Adrenal gland (tissue), 12 donors: ENCODE results near the gene TTLL12. TPM values are rescaled to one million over a fixed set of nuclear protein-coding genes. Genes with fewer than 3 reads are reported as not detected.
A peak's percentile ranks its signal among the peaks of the same experiment; 100 is the strongest.

ENCODE experiments used
- DNase-seq, 7 donors: peaks; one replicate each; pipeline ENCODE4 v3.0.0-alpha.2; 2019 to 2020
- H3K27ac ChIP-seq, 5 donors: fragments of 200-600 bp; sonication (generic) in 4 of 5; 1 replicate in 3 of 5; 2 replicates in 2 of 5; pipeline versions ENCODE4 v1.5.1 to v1.8.0; 2016 to 2020; ENCODE audit warnings: mild to moderate bottlenecking in 1 of 5
- H3K27me3 ChIP-seq: fragments of 200-600 bp; 2 replicates; pipeline ENCODE4 v1.8.0; 2021
- H3K36me3 ChIP-seq, 2 donors: fragments of 200-600 bp; replicated peaks in 1 of 2; 1 replicate in 1 of 2; 2 replicates in 1 of 2; pipeline versions ENCODE4 v1.5.1 to v1.8.0; 2018 to 2022
- H3K4me1 ChIP-seq, 2 donors: fragments of 200-600 bp; replicated peaks in 1 of 2; 1 replicate in 1 of 2; 2 replicates in 1 of 2; pipeline versions ENCODE4 v1.5.1 to v1.8.0; 2018 to 2021
- H3K4me3 ChIP-seq, 4 donors: fragments of 200-600 bp; sonication (generic) in 3 of 4; one replicate each; pipeline ENCODE4 v1.5.1; 2016 to 2018
- H3K9me3 ChIP-seq, 3 donors: fragments of 200-600 bp; sonication (generic) in 1 of 3; replicated peaks in 1 of 3; 1 replicate in 2 of 3; 2 replicates in 1 of 3; pipeline versions ENCODE4 v1.5.1 to v1.8.0; 2016 to 2021
- POLR2A ChIP-seq, 2 donors: fragments of 450-650 bp; IDR thresholded peaks; one replicate each; pipeline ENCODE4 v1.6.1; 2017; ENCODE audit warnings: antibody characterized with exemption in 2 of 2, mild to moderate bottlenecking in 2 of 2, moderate library complexity in 1 of 2
- WGBS, 4 donors: extraction: QIAGEN DNeasy Blood & Tissue Kit in 2 of 4; methylation state at CpG; one replicate each; pipeline versions ENCODE4 v1.1.5 to v1.1.7; 2013 to 2017; 5-methylcytosine and 5-hydroxymethylcytosine counted together
- intact Hi-C, 2 donors: fragments of 100-400 bp; cut with DNase I; formaldehyde crosslinking; loops; one replicate each; pipeline versions ENCODE4 v1.14.1 to v1.15.0; 2022 to 2023
- polyA plus RNA-seq, 3 donors: library from polyadenylated mRNA; stranded (reverse); fragments of 200-250 nt in 2 of 3; fragments of 350-450 nt in 1 of 3; fragmentation: Illumina TruSeq in 1 of 3; extraction: RNeasy Lipid Tissue Mini Kit (QIAGEN cat#74804) in 1 of 3; gene quantifications; one replicate each; pipeline ENCODE4 v1.2.3, GENCODE V29; 2013 to 2014
- total RNA-seq, 9 donors: library from RNA; depleted of rRNA in 4 of 9; stranded (reverse); fragments of >200 nt in 4 of 9; fragments of 120-200 nt in 1 of 9; fragmentation: NEBNext Ultra II Directional in 1 of 9; extraction: Animal tissue kit (Norgen Biotek cat#: 25700) in 1 of 9; gene quantifications; one replicate each; pipeline versions ENCODE4 v1.1.0 to v1.2.4, GENCODE V29; 2013 to 2023
- TF ChIP-seq, protein P1 (sequence below), 6 experiments: fragments of 450-650 bp in 4 of 6; fragments of 200-600 bp in 2 of 6; sonication (generic) in 1 of 6; IDR thresholded peaks; 1 replicate in 5 of 6; 2 replicates in 1 of 6; pipeline versions ENCODE4 v1.5.1 to v1.8.0; 2016 to 2021; ENCODE audit warnings: antibody characterized with exemption in 6 of 6, mild to moderate bottlenecking in 2 of 6, moderate library complexity in 1 of 6
- donor health status: healthy with polysubstance abuse.
- donor health status: Bipolar disorder and iron deficiency.
- donor health status: DM: yes; HTN: yes; CAD: no.
- donor health status: DM: no; HTN: no; CAD: no.
- donor health status: DM: no; HTN: no; CAD: no.
- donor health status: DM: yes; HTN: yes; CAD: no.

Gene TTLL12
- total and polyA plus RNA-seq, 12 donors = 22.6 to 85.2 (median 59.2) TPM

DNA sequence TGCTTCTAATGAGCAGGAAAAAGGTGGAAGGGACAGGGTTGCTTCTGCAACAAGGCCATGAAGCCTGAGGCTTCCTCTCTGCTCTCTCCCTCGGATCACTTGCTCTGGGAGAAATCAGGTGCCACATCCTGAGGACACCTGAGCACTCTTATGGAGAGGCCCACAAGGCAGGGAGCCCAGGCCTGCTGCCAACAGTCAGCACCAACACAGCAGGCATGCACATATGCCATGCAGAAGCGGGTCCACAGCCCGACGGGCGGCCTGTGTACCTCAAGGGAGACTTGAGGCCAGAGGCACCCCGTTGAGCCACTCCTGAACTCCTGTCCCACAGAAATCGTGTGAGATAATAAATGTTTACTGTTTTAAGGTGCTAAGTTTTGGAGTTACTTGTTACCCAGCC, 9.5 kb downstream of the TTLL12 start:
- Histone ChIP-seq H3K9me3 (no peaks in the 10 kb centered on the region), H3K27ac (no peak overlapping the region), H3K4me1 (no peaks in the 10 kb centered on the region), H3K27me3 (no peaks in the 10 kb centered on the region), H3K36me3 (peaks cover 0 to 47% of the 10 kb centered on the region in 2 donors), H3K4me3 (no peak overlapping the region)
- intact Hi-C loops = no loop called here
- TF ChIP-seq POLR2A (IDR thresholded peaks at IDR 0.05) = no peak
- TF ChIP-seq, protein P1, sequence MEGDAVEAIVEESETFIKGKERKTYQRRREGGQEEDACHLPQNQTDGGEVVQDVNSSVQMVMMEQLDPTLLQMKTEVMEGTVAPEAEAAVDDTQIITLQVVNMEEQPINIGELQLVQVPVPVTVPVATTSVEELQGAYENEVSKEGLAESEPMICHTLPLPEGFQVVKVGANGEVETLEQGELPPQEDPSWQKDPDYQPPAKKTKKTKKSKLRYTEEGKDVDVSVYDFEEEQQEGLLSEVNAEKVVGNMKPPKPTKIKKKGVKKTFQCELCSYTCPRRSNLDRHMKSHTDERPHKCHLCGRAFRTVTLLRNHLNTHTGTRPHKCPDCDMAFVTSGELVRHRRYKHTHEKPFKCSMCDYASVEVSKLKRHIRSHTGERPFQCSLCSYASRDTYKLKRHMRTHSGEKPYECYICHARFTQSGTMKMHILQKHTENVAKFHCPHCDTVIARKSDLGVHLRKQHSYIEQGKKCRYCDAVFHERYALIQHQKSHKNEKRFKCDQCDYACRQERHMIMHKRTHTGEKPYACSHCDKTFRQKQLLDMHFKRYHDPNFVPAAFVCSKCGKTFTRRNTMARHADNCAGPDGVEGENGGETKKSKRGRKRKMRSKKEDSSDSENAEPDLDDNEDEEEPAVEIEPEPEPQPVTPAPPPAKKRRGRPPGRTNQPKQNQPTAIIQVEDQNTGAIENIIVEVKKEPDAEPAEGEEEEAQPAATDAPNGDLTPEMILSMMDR (IDR thresholded peaks at IDR 0.05) = no peak
- WGBS, 4 donors = 87 to 95% (median 93%) methylated on average over 7 of the region's 7 CpGs
- DNase-seq = no peak

DNA sequence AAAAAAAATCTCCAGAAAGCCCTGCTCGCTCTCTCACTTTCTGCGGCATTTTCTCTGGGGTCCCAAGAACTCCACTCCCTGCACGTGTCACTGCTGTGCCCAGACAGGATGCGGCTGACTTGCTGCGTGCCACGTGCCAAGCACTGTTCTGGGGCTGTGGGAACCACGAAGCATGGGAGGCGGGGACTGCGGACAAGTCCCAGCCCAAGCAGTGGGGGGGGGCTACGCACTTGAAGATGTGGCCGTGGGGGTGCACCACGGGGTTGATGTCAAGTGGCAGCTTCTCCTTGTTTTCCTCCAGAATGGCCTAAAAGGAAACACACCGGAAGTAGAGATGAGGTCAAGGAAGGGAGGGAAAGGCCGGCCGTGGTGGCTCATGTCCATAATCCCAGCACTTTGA, 10.8 kb downstream of the TTLL12 start:
- WGBS, 4 donors = 76 to 86% (median 83%) methylated on average over 7 to 15 of the region's 15 CpGs
- no peaks in the 10 kb centered on the region for H3K4me1 ChIP-seq
- TF ChIP-seq, protein P1 (IDR thresholded peaks at IDR 0.05) = no peak
- TF ChIP-seq POLR2A (IDR thresholded peaks at IDR 0.05) = no peak
- H3K27ac ChIP-seq = no peak overlapping the region
- no peaks in the 10 kb centered on the region for H3K27me3 ChIP-seq
- peak in 1 of 7 donors; percentile 9 for DNase-seq
- no peak overlapping the region for H3K4me3 ChIP-seq
- intact Hi-C loops = no loop called here
- no peaks in the 10 kb centered on the region for H3K9me3 ChIP-seq
- H3K36me3 ChIP-seq = peaks cover 0 to 61% of the 10 kb centered on the region in 2 donors

- Histone ChIP-seq H3K27ac (no peak overlapping the region), H3K27me3 (no peaks in the 10 kb centered on the region), H3K4me1 (no peaks in the 10 kb centered on the region), H3K4me3 (no peak overlapping the region), H3K36me3 (peaks cover 0 to 69% of the 10 kb centered on the region in 2 donors), H3K9me3 (no peaks in the 10 kb centered on the region)
- TF ChIP-seq, protein P1 (IDR thresholded peaks at IDR 0.05) = no peak
- TF ChIP-seq POLR2A (IDR thresholded peaks at IDR 0.05) = no peak
- intact Hi-C loops = no loop called here
- no peak for DNase-seq
- 85 to 100% (median 96%) methylated on average over 1 to 9 of the region's 9 CpGs for WGBS, 4 donors
These were observed 11.9 kb downstream of the TTLL12 start for GRCh38 chr22:43174941-43175531.

- TF ChIP-seq POLR2A (IDR thresholded peaks at IDR 0.05) = no peak
- TF ChIP-seq, protein P1 (IDR thresholded peaks at IDR 0.05) = no peak
- Histone ChIP-seq H3K4me1 (no peaks in the 10 kb centered on the region), H3K27ac (no peak overlapping the region), H3K36me3 (peaks cover 0 to 63% of the 10 kb centered on the region in 2 donors), H3K4me3 (no peak overlapping the region), H3K27me3 (no peaks in the 10 kb centered on the region), H3K9me3 (no peaks in the 10 kb centered on the region)
- no peak for DNase-seq
- intact Hi-C loops = no loop called here
- 92 to 94% (median 93%) methylated on average over 15 to 39 of the region's 39 CpGs for WGBS, 4 donors
These were observed 12.8 kb downstream of the TTLL12 start for GRCh38 chr22:43173976-43174720.
